ENCODE measurements around the gene CRTC2.

CRTC2 gene

GRCh38 chr1:153899509-153899908, 58.9 kb downstream of the CRTC2 start:
- no peaks in the 10 kb centered on the region for H3K27me3 ChIP-seq (ENCODE audit: control insufficient read depth in 2 of 2, insufficient read depth in 2 of 2, low read length in 2 of 2)
- H3K4me1 ChIP-seq (ENCODE audit: control insufficient read depth in 2 of 2, insufficient read depth in 2 of 2, low read length in 2 of 2): no peaks in the 10 kb centered on the region
- no peak overlapping the region for H3K27ac ChIP-seq (ENCODE audit: low read depth in 2 of 2, low read length in 2 of 2)
- H3K9me3 ChIP-seq (ENCODE audit: control insufficient read depth in 2 of 2, low read length in 2 of 2): no peaks in the 10 kb centered on the region
- no peak overlapping the region for H3K4me3 ChIP-seq (ENCODE audit: low read length in 2 of 2)
- H3K9ac ChIP-seq (ENCODE audit: low read depth in 1 of 2, low read length in 2 of 2): no peak overlapping the region
- peaks cover 0 to 15% of the 10 kb centered on the region in 2 donors for H3K36me3 ChIP-seq (ENCODE audit: control insufficient read depth in 2 of 2, insufficient read depth in 2 of 2, low read length in 2 of 2)

Data from mucosa of rectum (tissue), 2 donors.